ENCODE results near the gene ALDH2. TPM values are rescaled to one million over a fixed set of nuclear protein-coding genes. Genes with fewer than 3 reads are reported as not detected.

The ALDH2 gene
- total RNA-seq, 1 donor from 2014 or later = 55.2 TPM

DNA sequence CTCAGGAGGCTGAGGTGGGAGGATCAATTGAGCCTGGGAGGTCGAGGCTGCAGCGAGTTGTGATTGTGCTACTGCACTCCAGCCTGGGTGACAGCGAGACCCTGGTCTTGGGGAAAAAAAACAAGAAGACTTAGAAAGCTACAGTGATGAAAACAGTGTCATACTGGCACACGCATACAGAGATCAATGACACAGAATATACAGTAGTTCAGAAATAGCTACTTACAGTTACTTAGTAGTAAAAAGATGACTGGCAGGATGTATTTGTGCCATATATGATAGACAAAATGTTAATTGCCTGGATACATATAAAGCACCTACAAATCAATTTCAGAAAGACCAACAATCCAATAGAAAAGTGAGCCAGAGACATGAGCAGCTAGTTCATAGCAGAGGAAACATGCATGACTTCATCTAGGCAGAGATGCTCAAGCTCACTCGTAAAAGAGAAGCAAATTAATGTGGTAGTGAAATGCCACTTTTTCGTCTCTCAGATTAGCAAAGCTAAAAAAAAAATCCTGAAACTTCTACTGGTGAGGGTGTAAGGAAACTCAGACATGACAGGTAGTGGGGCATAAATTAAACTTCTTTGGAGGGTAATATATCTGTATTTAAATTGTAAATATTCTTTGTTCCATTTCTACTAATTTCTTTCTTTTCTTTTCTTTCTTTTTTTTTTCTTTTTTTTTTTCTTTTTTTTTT lies 2.5 kb upstream of the ALDH2 start:
- TF ChIP-seq, protein P1, sequence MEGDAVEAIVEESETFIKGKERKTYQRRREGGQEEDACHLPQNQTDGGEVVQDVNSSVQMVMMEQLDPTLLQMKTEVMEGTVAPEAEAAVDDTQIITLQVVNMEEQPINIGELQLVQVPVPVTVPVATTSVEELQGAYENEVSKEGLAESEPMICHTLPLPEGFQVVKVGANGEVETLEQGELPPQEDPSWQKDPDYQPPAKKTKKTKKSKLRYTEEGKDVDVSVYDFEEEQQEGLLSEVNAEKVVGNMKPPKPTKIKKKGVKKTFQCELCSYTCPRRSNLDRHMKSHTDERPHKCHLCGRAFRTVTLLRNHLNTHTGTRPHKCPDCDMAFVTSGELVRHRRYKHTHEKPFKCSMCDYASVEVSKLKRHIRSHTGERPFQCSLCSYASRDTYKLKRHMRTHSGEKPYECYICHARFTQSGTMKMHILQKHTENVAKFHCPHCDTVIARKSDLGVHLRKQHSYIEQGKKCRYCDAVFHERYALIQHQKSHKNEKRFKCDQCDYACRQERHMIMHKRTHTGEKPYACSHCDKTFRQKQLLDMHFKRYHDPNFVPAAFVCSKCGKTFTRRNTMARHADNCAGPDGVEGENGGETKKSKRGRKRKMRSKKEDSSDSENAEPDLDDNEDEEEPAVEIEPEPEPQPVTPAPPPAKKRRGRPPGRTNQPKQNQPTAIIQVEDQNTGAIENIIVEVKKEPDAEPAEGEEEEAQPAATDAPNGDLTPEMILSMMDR (IDR thresholded peaks at IDR 0.05; ENCODE audit: partially characterized antibody, unreplicated experiment) = no peak
- H3K27ac Mint-ChIP-seq (ENCODE audit: unreplicated experiment) = no peak overlapping the region
- H3K27me3 Mint-ChIP-seq (ENCODE audit: unreplicated experiment) = peaks cover 6% of the 10 kb centered on the region
- no peaks in the 10 kb centered on the region for H3K36me3 Mint-ChIP-seq (ENCODE audit: unreplicated experiment)
- DNase-seq = no peak
- peaks cover 5% of the 10 kb centered on the region for H3K9me3 Mint-ChIP-seq (ENCODE audit: unreplicated experiment)
- peak overlapping the region; percentile 3 for H3K4me3 Mint-ChIP-seq (ENCODE audit: unreplicated experiment)
- H3K4me1 Mint-ChIP-seq (ENCODE audit: low read depth, unreplicated experiment) = no peaks in the 10 kb centered on the region

- Mint-ChIP-seq H3K9me3 (ENCODE audit: unreplicated experiment) (peaks cover 5% of the 10 kb centered on the region), H3K36me3 (ENCODE audit: unreplicated experiment) (no peaks in the 10 kb centered on the region), H3K4me1 (ENCODE audit: low read depth, unreplicated experiment) (no peaks in the 10 kb centered on the region), H3K27ac (ENCODE audit: unreplicated experiment) (peak overlapping the region; percentile 84), H3K27me3 (ENCODE audit: unreplicated experiment) (peaks cover 6% of the 10 kb centered on the region), H3K4me3 (ENCODE audit: unreplicated experiment) (peak overlapping the region; percentile 97)
- TF ChIP-seq, protein P1 (IDR thresholded peaks at IDR 0.05; ENCODE audit: partially characterized antibody, unreplicated experiment) = no peak
- peak; percentile 33 for DNase-seq
These were observed 827 bp downstream of the ALDH2 start for GRCh38 chr12:111767362-111768158.

- H3K27me3 Mint-ChIP-seq (ENCODE audit: unreplicated experiment) = peaks cover 6% of the 10 kb centered on the region
- no peaks in the 10 kb centered on the region for H3K4me1 Mint-ChIP-seq (ENCODE audit: low read depth, unreplicated experiment)
- TF ChIP-seq, protein P1 (IDR thresholded peaks at IDR 0.05; ENCODE audit: partially characterized antibody, unreplicated experiment) = no peak
- peak overlapping the region; percentile 97 for H3K4me3 Mint-ChIP-seq (ENCODE audit: unreplicated experiment)
- H3K9me3 Mint-ChIP-seq (ENCODE audit: unreplicated experiment) = peaks cover 5% of the 10 kb centered on the region
- no peaks in the 10 kb centered on the region for H3K36me3 Mint-ChIP-seq (ENCODE audit: unreplicated experiment)
- no peak overlapping the region for H3K27ac Mint-ChIP-seq (ENCODE audit: unreplicated experiment)
- DNase-seq = no peak
These were observed 1.6 kb downstream of the ALDH2 start for GRCh38 chr12:111768159-111768895.

GRCh38 chr12:111769599-111769998 lies 2.9 kb downstream of the ALDH2 start:
- no peak for DNase-seq
- H3K4me3 Mint-ChIP-seq (ENCODE audit: unreplicated experiment) = no peak overlapping the region
- H3K4me1 Mint-ChIP-seq (ENCODE audit: low read depth, unreplicated experiment) = no peaks in the 10 kb centered on the region
- H3K27me3 Mint-ChIP-seq (ENCODE audit: unreplicated experiment) = peaks cover 4% of the 10 kb centered on the region
- H3K36me3 Mint-ChIP-seq (ENCODE audit: unreplicated experiment) = no peaks in the 10 kb centered on the region
- TF ChIP-seq, protein P1 (IDR thresholded peaks at IDR 0.05; ENCODE audit: partially characterized antibody, unreplicated experiment) = no peak
- peaks cover 2% of the 10 kb centered on the region for H3K9me3 Mint-ChIP-seq (ENCODE audit: unreplicated experiment)
- no peak overlapping the region for H3K27ac Mint-ChIP-seq (ENCODE audit: unreplicated experiment)

Data from glutamatergic neuron (in vitro differentiated cells).